ENCODE results near the gene KAT8.

DNA sequence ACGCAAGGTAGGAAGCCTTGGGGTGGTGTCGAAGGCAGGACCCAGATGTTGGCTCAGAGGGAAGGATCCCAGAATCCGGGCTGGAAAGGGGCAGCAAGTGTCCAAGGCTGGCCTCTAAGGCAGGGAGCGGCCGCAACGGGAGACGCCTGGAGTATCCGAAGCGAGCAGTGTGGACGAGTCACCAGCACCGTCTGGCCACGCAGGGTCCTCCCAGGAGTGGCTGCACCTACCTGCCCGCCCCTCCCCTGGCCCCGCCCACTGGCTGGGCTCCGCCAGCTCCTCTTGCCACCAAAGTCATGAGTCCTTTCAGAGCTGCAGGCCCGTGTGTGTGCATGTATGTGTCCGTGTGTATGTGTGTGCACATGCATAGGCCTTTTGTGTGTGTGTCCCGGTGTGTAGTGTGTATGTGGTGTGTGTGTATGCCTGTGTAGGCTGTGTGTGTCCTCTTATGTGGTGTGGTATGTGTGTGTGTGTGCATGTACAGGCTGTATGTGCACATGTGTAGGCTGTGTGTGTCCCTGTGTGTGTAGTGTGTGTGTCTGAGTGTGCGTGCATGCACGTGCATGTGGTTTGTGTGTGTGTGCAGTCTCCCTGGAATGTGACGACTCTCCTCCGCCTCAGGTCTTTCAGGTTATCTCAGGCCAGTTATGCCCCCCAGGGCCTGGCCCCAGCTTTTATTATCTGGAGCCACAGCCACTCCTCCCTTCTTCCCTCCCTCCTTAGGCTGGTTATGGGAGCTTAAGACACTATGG lies 18.2 kb downstream of the KAT8 start, which contains the start of gene PRSS8:
- TF ChIP-seq TCFL5 (CRISPR knock-in tag; conservative IDR thresholded peaks at IDR 0.05) (no peak), POLR2AphosphoS5 (IDR thresholded peaks at IDR 0.05; ENCODE audit: control insufficient read depth, insufficient read depth, low read depth, low read length) (no peak), ZNF12 (CRISPR knock-in tag; IDR thresholded peaks at IDR 0.05) (no peak), ESRRB (CRISPR knock-in tag; IDR thresholded peaks at IDR 0.05; ENCODE audit: borderline replicate concordance) (no peak)
